NB4 (cell line): ENCODE results near the gene CDC42EP5.

Source experiments
- MYC ChIP-seq: IDR thresholded peaks from 2 replicates; pipeline ENCODE4 v1.6.1; 2011; ENCODE audit warnings: low read depth, low read length
- POLR2A ChIP-seq: IDR thresholded peaks from 2 replicates; pipeline ENCODE4 v1.6.1; 2011; ENCODE audit warnings: mild to moderate bottlenecking; ENCODE audit not compliant: insufficient read length; ENCODE audit errors: extremely low read depth
- TF ChIP-seq, protein P1 (sequence below): IDR thresholded peaks from one replicate; pipeline ENCODE4 v1.5.1; 2012; ENCODE audit warnings: low read depth, low read length
- TF ChIP-seq, protein P2 (sequence below): IDR thresholded peaks from 2 replicates; pipeline ENCODE4 v1.6.1; 2011; ENCODE audit warnings: low read depth, low read length

GRCh38 chr19:54433697-54434096 lies 39.4 kb downstream of the CDC42EP5 start:
- TF ChIP-seq, protein P1, sequence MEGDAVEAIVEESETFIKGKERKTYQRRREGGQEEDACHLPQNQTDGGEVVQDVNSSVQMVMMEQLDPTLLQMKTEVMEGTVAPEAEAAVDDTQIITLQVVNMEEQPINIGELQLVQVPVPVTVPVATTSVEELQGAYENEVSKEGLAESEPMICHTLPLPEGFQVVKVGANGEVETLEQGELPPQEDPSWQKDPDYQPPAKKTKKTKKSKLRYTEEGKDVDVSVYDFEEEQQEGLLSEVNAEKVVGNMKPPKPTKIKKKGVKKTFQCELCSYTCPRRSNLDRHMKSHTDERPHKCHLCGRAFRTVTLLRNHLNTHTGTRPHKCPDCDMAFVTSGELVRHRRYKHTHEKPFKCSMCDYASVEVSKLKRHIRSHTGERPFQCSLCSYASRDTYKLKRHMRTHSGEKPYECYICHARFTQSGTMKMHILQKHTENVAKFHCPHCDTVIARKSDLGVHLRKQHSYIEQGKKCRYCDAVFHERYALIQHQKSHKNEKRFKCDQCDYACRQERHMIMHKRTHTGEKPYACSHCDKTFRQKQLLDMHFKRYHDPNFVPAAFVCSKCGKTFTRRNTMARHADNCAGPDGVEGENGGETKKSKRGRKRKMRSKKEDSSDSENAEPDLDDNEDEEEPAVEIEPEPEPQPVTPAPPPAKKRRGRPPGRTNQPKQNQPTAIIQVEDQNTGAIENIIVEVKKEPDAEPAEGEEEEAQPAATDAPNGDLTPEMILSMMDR: no peak
- TF ChIP-seq POLR2A (no peak), MYC (no peak)
- TF ChIP-seq, protein P2, sequence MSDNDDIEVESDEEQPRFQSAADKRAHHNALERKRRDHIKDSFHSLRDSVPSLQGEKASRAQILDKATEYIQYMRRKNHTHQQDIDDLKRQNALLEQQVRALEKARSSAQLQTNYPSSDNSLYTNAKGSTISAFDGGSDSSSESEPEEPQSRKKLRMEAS: no peak
